DND-41 (cell line): ENCODE measurements around the gene HIBADH.

ENCODE experiments used
- CTCF ChIP-seq: IDR thresholded peaks from 2 replicates; pipeline ENCODE4 v1.5.1; 2012; ENCODE audit warnings: borderline replicate concordance, low read length, moderate library complexity, mild to moderate bottlenecking; ENCODE audit not compliant: poor library complexity, severe bottlenecking; ENCODE audit errors: extremely low read depth
- EZH2 ChIP-seq: IDR thresholded peaks from 3 replicates; pipeline ENCODE4 v1.6.1; 2012; ENCODE audit warnings: borderline replicate concordance, low read depth, mild to moderate bottlenecking, moderate library complexity, low read length, inconsistent platforms; ENCODE audit not compliant: severe bottlenecking

GRCh38 chr7:27662490-27663205 lies at the start of gene HIBADH:
- TF ChIP-seq CTCF (no peak), EZH2 (no peak)
